SK-N-SH (cell line): ENCODE measurements around the gene PSMD2. TPM values are rescaled to one million over a fixed set of nuclear protein-coding genes. Genes with fewer than 3 reads are reported as not detected.
A peak's percentile ranks its signal among the peaks of the same experiment; 100 is the strongest.

ENCODE experiments used
- CTCF ChIA-PET: fragments of 300-600, 350-600 bp; formaldehyde crosslinking; extraction: SDS; loops from one replicate; lab custom pipeline; 2021; lab: Yijun Ruan, JAX
- POLR2A ChIA-PET: fragments of 350-600 bp; sonication (Branson Sonifier 250); formaldehyde crosslinking; extraction: SDS; loops from one replicate; lab custom pipeline; 2020; ENCODE audit warnings: antibody characterized with exemption, inconsistent platforms; lab: Yijun Ruan, JAX
- DNase-seq: peaks from one replicate; pipeline ENCODE4 v3.0.0; 2012
- H2AFZ ChIP-seq: fragments of 200-600 bp; sonication (generic); 2 replicates; pipeline ENCODE4 v1.8.1; 2016; ENCODE audit warnings: antibody characterized with exemption, mild to moderate bottlenecking, low read depth
- H3F3A ChIP-seq: fragments of 200-600 bp; sonication (generic); replicated peaks from 2 replicates; pipeline ENCODE3; 2016; ENCODE audit warnings: antibody characterized with exemption, mild to moderate bottlenecking; ENCODE audit not compliant: insufficient read depth
- H3K27ac ChIP-seq, 2 experiments: fragments of 200-500 bp in 1 of 2; fragments of 200-600 bp in 1 of 2; sonication (Bioruptor generic) in 1 of 2; sonication (generic), shearing (Covaris generic) in 1 of 2; 2 replicates each; pipeline versions ENCODE4 v1.5.1 to v1.6.1; 2014 to 2016; ENCODE audit warnings: low read depth in 2 of 2, inconsistent platforms in 1 of 2, low read length in 1 of 2, mild to moderate bottlenecking in 1 of 2, mixed read lengths in 1 of 2
- H3K27me3 ChIP-seq: fragments of 200-600 bp; sonication (generic), shearing (Covaris generic); 2 replicates; pipeline ENCODE4 v1.6.1; 2016; ENCODE audit warnings: mixed run types; ENCODE audit not compliant: insufficient read depth
- H3K36me3 ChIP-seq, 2 experiments: fragments of 200-500 bp in 1 of 2; fragments of 200-600 bp in 1 of 2; sonication (Bioruptor generic) in 1 of 2; sonication (generic) in 1 of 2; replicated peaks in 1 of 2; 2 replicates each; pipeline versions ENCODE3 to v1.5.1; 2014 to 2016; ENCODE audit warnings: low read length in 1 of 2, mild to moderate bottlenecking in 1 of 2; ENCODE audit not compliant: insufficient read depth in 2 of 2, control insufficient read depth in 1 of 2
- H3K4me1 ChIP-seq, 2 experiments: fragments of 200-500 bp in 1 of 2; fragments of 200-600 bp in 1 of 2; sonication (Bioruptor generic) in 1 of 2; sonication (generic), shearing (Covaris generic) in 1 of 2; 2 replicates each; pipeline versions ENCODE4 v1.5.1 to v1.6.1; 2014 to 2016; ENCODE audit warnings: low read depth in 1 of 2, low read length in 1 of 2, mixed run types in 1 of 2; ENCODE audit not compliant: insufficient read depth in 2 of 2, control insufficient read depth in 1 of 2
- H3K4me2 ChIP-seq: fragments of 200-600 bp; sonication (generic), shearing (Covaris generic); 2 replicates; pipeline ENCODE4 v1.6.1; 2017; ENCODE audit warnings: mixed run types
- H3K4me3 ChIP-seq, 2 experiments: fragments of 200-500 bp in 1 of 2; fragments of 200-600 bp in 1 of 2; sonication (Bioruptor generic) in 1 of 2; sonication (generic), shearing (Covaris generic) in 1 of 2; 2 replicates each; pipeline versions ENCODE4 v1.5.1 to v1.8.1; 2014 to 2016; ENCODE audit warnings: low read depth in 2 of 2, inconsistent platforms in 1 of 2, low read length in 1 of 2, mild to moderate bottlenecking in 1 of 2, mixed read lengths in 1 of 2, moderate library complexity in 1 of 2
- H3K79me2 ChIP-seq: fragments of 200-600 bp; sonication (generic); 2 replicates; pipeline ENCODE4 v1.8.1; 2017; ENCODE audit warnings: mild to moderate bottlenecking; ENCODE audit not compliant: insufficient read depth
- H3K9ac ChIP-seq: fragments of 200-600 bp; sonication (generic); 2 replicates; pipeline ENCODE4 v1.6.1; 2017; ENCODE audit warnings: mixed run types
- H3K9me2 ChIP-seq: fragments of 200-600 bp; sonication (generic); 2 replicates; pipeline ENCODE4 v1.6.1; 2017; ENCODE audit warnings: mixed run types
- H3K9me3 ChIP-seq: fragments of 200-600 bp; sonication (generic); 2 replicates; pipeline ENCODE4 v1.6.1; 2017; ENCODE audit warnings: mixed run types, mild to moderate bottlenecking, moderate library complexity
- H4K20me1 ChIP-seq: fragments of 200-600 bp; sonication (generic); 2 replicates; pipeline ENCODE4 v1.6.1; 2017; ENCODE audit warnings: mild to moderate bottlenecking, mixed run types; ENCODE audit not compliant: insufficient read depth
- CHD2 ChIP-seq: fragments of 150-350 bp; IDR thresholded peaks from 2 replicates; pipeline ENCODE4 v1.6.1; 2018; ENCODE audit warnings: low read length; ENCODE audit not compliant: partially characterized antibody
- ELF1 ChIP-seq: IDR thresholded peaks from 2 replicates; pipeline ENCODE4 v1.4.0; 2012
- EZH2phosphoT487 ChIP-seq: fragments of 200-600 bp; sonication (generic); IDR thresholded peaks from 2 replicates; pipeline ENCODE4 v1.6.1; 2017; ENCODE audit warnings: low read depth, mixed run types, mild to moderate bottlenecking, antibody characterized with exemption, moderate library complexity, borderline replicate concordance
- FOXM1 ChIP-seq: IDR thresholded peaks from 2 replicates; pipeline ENCODE4 v1.4.0; 2012; ENCODE audit warnings: low read depth, mild to moderate bottlenecking
- IRF3 ChIP-seq: fragments of 150-350 bp; IDR thresholded peaks from 2 replicates; pipeline ENCODE4 v1.6.1; 2016; ENCODE audit warnings: mild to moderate bottlenecking, low read depth, low read length
- MAX ChIP-seq: IDR thresholded peaks from 2 replicates; pipeline ENCODE4 v1.4.0; 2012; ENCODE audit warnings: low read depth
- MXI1 ChIP-seq: IDR thresholded peaks from 2 replicates; pipeline ENCODE4 v1.6.1; 2012; ENCODE audit warnings: mild to moderate bottlenecking, low read depth, low read length, improper control_type of control experiment
- NRF1 ChIP-seq: IDR thresholded peaks from 2 replicates; pipeline ENCODE4 v1.6.1; 2012; ENCODE audit warnings: low read depth, mild to moderate bottlenecking, low read length
- PBX3 ChIP-seq: IDR thresholded peaks from 2 replicates; pipeline ENCODE4; 2012
- POLR2AphosphoS5 ChIP-seq: IDR thresholded peaks from 2 replicates; pipeline ENCODE4 v1.6.1; 2012; ENCODE audit warnings: low read depth, low read length
- RAD21 ChIP-seq: IDR thresholded peaks from 2 replicates; pipeline ENCODE4 v1.6.1; 2012; ENCODE audit warnings: mild to moderate bottlenecking, low read length
- RCOR1 ChIP-seq: fragments of 150-350 bp; IDR thresholded peaks from 2 replicates; pipeline ENCODE4 v1.6.1; 2017; ENCODE audit warnings: antibody characterized with exemption, low read length
- SIN3A ChIP-seq: IDR thresholded peaks from 2 replicates; pipeline ENCODE4 v1.6.1; 2012; ENCODE audit warnings: low read depth, mild to moderate bottlenecking, low read length, moderate library complexity, borderline replicate concordance
- SMC3 ChIP-seq: IDR thresholded peaks from 2 replicates; pipeline ENCODE4 v1.6.1; 2012; ENCODE audit warnings: low read depth, low read length, improper control_type of control experiment
- TAF1 ChIP-seq: IDR thresholded peaks from 2 replicates; pipeline ENCODE4 v1.6.1; 2012; ENCODE audit warnings: low read depth, mild to moderate bottlenecking, low read length, moderate library complexity, borderline replicate concordance
- TCF12 ChIP-seq: IDR thresholded peaks from 2 replicates; pipeline ENCODE4 v1.4.0; 2012
- TEAD4 ChIP-seq: IDR thresholded peaks from 2 replicates; pipeline ENCODE4 v1.4.0; 2012; ENCODE audit warnings: mild to moderate bottlenecking, borderline replicate concordance; ENCODE audit not compliant: insufficient read depth
- USF1 ChIP-seq: IDR thresholded peaks from 2 replicates; pipeline ENCODE4 v1.4.0; 2012; ENCODE audit warnings: low read depth, borderline replicate concordance
- YY1 ChIP-seq: IDR thresholded peaks from 2 replicates; pipeline ENCODE4 v1.4.0; 2012; ENCODE audit warnings: low read depth, mild to moderate bottlenecking
- ZBTB33 ChIP-seq: IDR thresholded peaks from 2 replicates; pipeline ENCODE4 v1.4.0; 2012; ENCODE audit warnings: low read depth, borderline replicate concordance
- WGBS: methylation state at CpG from one replicate; pipeline ENCODE4 v1.1.6; 2017; ENCODE audit warnings: low lambda C conversion rate; 5-methylcytosine and 5-hydroxymethylcytosine counted together
- polyA plus RNA-seq, 3 experiments: library from polyadenylated mRNA; depleted of rRNA; stranded (reverse); fragments of >200 nt; gene quantifications; 2 replicates each; pipeline ENCODE4 v1.2.3, GENCODE V29; 2012

The PSMD2 gene
- polyA plus RNA-seq, 1 of the 3 experiments (the other 2 are of a cell fraction) = 328 TPM

GRCh38 chr3:184334470-184335158, 35.6 kb downstream of the PSMD2 start (continued):
- TF ChIP-seq EZH2phosphoT487 (no peak), POLR2AphosphoS5 (no peak), CHD2 (no peak), TCF12 (peak; percentile 65), TEAD4 (no peak), PBX3 (peak; percentile 70), IRF3 (no peak), RAD21 (no peak), MXI1 (no peak)

GRCh38 chr3:184335291-184335660, 36.2 kb downstream of the PSMD2 start:
- ChIA-PET POLR2A (interaction anchor here (0.7 to 1.0 kb wide), 3 partner anchors 13 to 27 kb away, joined by 3 to 5 read pairs (median 3); no protein-coding TSS in a partner anchor), CTCF (interaction anchor here (1.0 to 1.2 kb wide), 2 partner anchors 14 to 18 kb away, joined by 4 to 5 read pairs; no protein-coding TSS in a partner anchor)
- peak overlapping the region; percentile 83 for H3K9ac ChIP-seq
- TF ChIP-seq TCF12 (no peak), MXI1 (no peak), SMC3 (no peak), YY1 (no peak), NRF1 (no peak), ZBTB33 (no peak), IRF3 (no peak), MAX (no peak), EZH2phosphoT487 (no peak), RCOR1 (no peak), USF1 (no peak), TAF1 (no peak), SIN3A (no peak), ELF1 (no peak), FOXM1 (no peak)
- H3K79me2 ChIP-seq = peaks cover 61% of the 10 kb centered on the region
- H3K9me3 ChIP-seq = no peaks in the 10 kb centered on the region
- 67% methylated on average over 3 of the region's 4 CpGs for WGBS
- H4K20me1 ChIP-seq = peaks cover 23% of the 10 kb centered on the region
- H3F3A ChIP-seq = peaks cover 54% of the 10 kb centered on the region
- peaks cover 36 to 48% of the 10 kb centered on the region in 2 experiments for H3K36me3 ChIP-seq
- H2AFZ ChIP-seq = no peak overlapping the region
- H3K4me2 ChIP-seq = peak overlapping the region; percentile 85
- H3K9me2 ChIP-seq = no peaks in the 10 kb centered on the region
- no peaks in the 10 kb centered on the region for H3K27me3 ChIP-seq
- peaks cover 37 to 53% of the 10 kb centered on the region in 2 experiments; a peak in 3 of 4 replicates for H3K4me1 ChIP-seq
- peak; percentile 56 for DNase-seq
- peak overlapping the region; percentile 72 to 74; a peak in 2 of 4 replicates for H3K4me3 ChIP-seq
- H3K27ac ChIP-seq = peak overlapping the region; percentile 54 to 90
